Measurements from ENCODE around the gene MIA. TPM values are rescaled to one million over a fixed set of nuclear protein-coding genes. Genes with fewer than 3 reads are reported as not detected.
A peak's percentile ranks its signal among the peaks of the same experiment; 100 is the strongest.

The MIA gene
- total and polyA plus RNA-seq, 9 of the 15 experiments (the other 6 are each of a cell fraction or from before 2014, with no cell fraction given), result 0.21 TPM; not detected in 8

- TF ChIP-seq DDX20 (tag; IDR thresholded peaks at IDR 0.05; ENCODE audit: low read depth) (no peak), ZNF174 (CRISPR knock-in tag; IDR thresholded peaks at IDR 0.05) (no peak), IFI16 (CRISPR knock-in tag; IDR thresholded peaks at IDR 0.05) (no peak), MED1 (CRISPR knock-in tag; IDR thresholded peaks at IDR 0.05; ENCODE audit: borderline replicate concordance) (no peak), ZFPM2 (CRISPR knock-in tag; IDR thresholded peaks at IDR 0.05) (no peak), MEIS2 (IDR thresholded peaks at IDR 0.05; ENCODE audit: partially characterized antibody) (peak; percentile 1), FOSL1 (tag; conservative IDR thresholded peaks at IDR 0.05) (no peak), TFAM (CRISPR knock-in tag; conservative IDR thresholded peaks at IDR 0.05) (no peak), NFYB (IDR thresholded peaks at IDR 0.05; ENCODE audit: extremely low read depth, insufficient read length) (no peak), RNF2 (IDR thresholded peaks at IDR 0.05) (peak; percentile 22; the same call in 1 of the 2 replicates), ADNP (tag; IDR thresholded peaks at IDR 0.05) (no peak), RERE (CRISPR knock-in tag; IDR thresholded peaks at IDR 0.05; ENCODE audit: borderline replicate concordance) (no peak), MCM7 (IDR thresholded peaks at IDR 0.05) (no peak), PTBP1 (IDR thresholded peaks at IDR 0.05; ENCODE audit: low read depth, low read length) (no peak), PKNOX1 (IDR thresholded peaks at IDR 0.05) (no peak)
Observed at GRCh38 chr19:40750874-40751537, 24.3 kb upstream of the MIA start, which contains the start of gene SNRPA (continued).

All from K562 (cell line).